ENCODE data around the gene GRIFIN.

The GRIFIN gene

DNA sequence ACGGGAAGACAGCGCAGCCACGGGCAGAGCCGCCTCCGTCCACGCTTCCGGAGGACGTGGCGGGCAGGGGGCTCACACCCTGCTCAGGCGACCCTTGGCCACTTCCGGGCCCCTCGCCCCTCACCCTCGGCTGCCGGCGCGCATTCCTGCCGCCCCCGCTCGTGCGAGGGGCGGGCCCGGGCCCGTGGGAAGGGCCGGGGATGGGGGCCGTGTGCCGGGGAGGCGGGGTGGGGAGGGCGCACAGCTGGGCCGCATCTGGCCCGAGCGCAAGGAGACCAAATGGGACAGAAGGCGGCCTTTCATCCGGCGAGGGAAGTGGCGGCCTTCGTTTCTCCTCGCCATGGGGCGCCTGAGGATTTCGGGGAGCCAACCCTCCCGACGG, 42.5 kb upstream of the GRIFIN start (continued):
- TF ChIP-seq ZNF513 (tag by site-specific recombination; IDR thresholded peaks at IDR 0.05) (no peak), HOXA7 (CRISPR knock-in tag; IDR thresholded peaks at IDR 0.05; ENCODE audit: borderline replicate concordance) (no peak)
- TF ChIP-seq, protein P1, sequence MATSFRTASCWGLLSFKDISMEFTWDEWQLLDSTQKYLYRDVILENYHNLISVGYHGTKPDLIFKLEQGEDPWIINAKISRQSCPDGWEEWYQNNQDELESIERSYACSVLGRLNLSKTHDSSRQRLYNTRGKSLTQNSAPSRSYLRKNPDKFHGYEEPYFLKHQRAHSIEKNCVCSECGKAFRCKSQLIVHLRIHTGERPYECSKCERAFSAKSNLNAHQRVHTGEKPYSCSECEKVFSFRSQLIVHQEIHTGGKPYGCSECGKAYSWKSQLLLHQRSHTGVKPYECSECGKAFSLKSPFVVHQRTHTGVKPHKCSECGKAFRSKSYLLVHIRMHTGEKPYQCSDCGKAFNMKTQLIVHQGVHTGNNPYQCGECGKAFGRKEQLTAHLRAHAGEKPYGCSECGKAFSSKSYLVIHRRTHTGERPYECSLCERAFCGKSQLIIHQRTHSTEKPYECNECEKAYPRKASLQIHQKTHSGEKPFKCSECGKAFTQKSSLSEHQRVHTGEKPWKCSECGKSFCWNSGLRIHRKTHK (tag by site-specific recombination; IDR thresholded peaks at IDR 0.05) = no peak

GRCh38 chr7:2517678-2518507, 41.7 kb upstream of the GRIFIN start:
- ChIA-PET CTCF (interaction anchor here (0.6 to 1.1 kb wide), 3 partner anchors 125 to 974 kb away, joined by 3 to 5 read pairs (median 3); no protein-coding TSS in a partner anchor), POLR2A (interaction anchor here (0.7 kb wide), 1 partner anchor 25 kb away, joined by 3 read pairs; no protein-coding TSS in a partner anchor)
- Histone ChIP-seq H3K27ac (ENCODE audit: extremely low read depth, low read depth, low read length) (no peak overlapping the region), H3K4me3 (ENCODE audit: low read depth, low read length) (no peak overlapping the region), H3K36me3 (ENCODE audit: control insufficient read depth in 2 of 2, insufficient read depth in 1 of 2, low read length in 2 of 2) (no peaks in the 10 kb centered on the region), H3K4me1 (ENCODE audit: control insufficient read depth, insufficient read depth, low read length) (peaks cover 8% of the 10 kb centered on the region), H3K9me3 (ENCODE audit: control insufficient read depth, insufficient read depth, low read depth, low read length) (no peaks in the 10 kb centered on the region)
- TF ChIP-seq ZNF280C (tag by site-specific recombination; IDR thresholded peaks at IDR 0.05) (no peak), SP2 (tag by site-specific recombination; IDR thresholded peaks at IDR 0.05) (peak; percentile 37), EGR2 (tag by site-specific recombination; IDR thresholded peaks at IDR 0.05; ENCODE audit: low read depth) (peak; percentile 97), ZFHX2 (tag by site-specific recombination; conservative IDR thresholded peaks at IDR 0.05) (peak; percentile 97)

DNA sequence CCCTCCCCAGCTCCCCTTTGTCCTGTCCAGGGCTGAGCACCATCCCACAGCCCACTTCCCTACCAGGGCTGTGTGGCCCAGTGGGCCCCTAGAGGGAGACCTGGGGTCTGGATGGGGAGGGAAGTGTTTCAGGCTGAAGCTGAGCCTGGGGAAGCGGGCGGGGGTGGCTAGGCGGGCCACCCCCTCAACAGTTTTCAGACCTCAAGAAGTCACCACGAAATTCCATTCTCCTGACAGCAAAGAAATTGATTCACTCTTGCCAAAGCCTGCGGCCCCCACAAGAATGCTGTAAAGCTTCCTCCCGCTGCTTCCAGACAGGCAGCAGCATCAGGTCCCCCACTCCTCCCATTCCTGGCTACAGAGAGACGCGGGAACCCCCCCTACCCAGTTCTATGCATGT, 40.8 kb upstream of the GRIFIN start:
- Histone ChIP-seq H3K4me3 (ENCODE audit: low read depth, low read length) (no peak overlapping the region), H3K4me1 (ENCODE audit: control insufficient read depth, insufficient read depth, low read length) (peaks cover 8% of the 10 kb centered on the region), H3K27ac (ENCODE audit: extremely low read depth, low read depth, low read length) (no peak overlapping the region), H3K36me3 (ENCODE audit: control insufficient read depth in 2 of 2, insufficient read depth in 1 of 2, low read length in 2 of 2) (no peaks in the 10 kb centered on the region), H3K9me3 (ENCODE audit: control insufficient read depth, insufficient read depth, low read depth, low read length) (no peaks in the 10 kb centered on the region)
- ChIA-PET POLR2A (interaction anchor here (0.7 kb wide), 1 partner anchor 24 kb away, joined by 3 read pairs; no protein-coding TSS in a partner anchor), CTCF (interaction anchor here (0.6 to 1.1 kb wide), 3 partner anchors 126 to 975 kb away, joined by 3 to 5 read pairs (median 3); no protein-coding TSS in a partner anchor)
- no peak for TF ChIP-seq ZNF473 (tag by site-specific recombination; IDR thresholded peaks at IDR 0.05)
- TF ChIP-seq BCL11A (tag by site-specific recombination; IDR thresholded peaks at IDR 0.05; ENCODE audit: low read depth) = no peak
- no peak for TF ChIP-seq ZNF555 (tag by site-specific recombination; conservative IDR thresholded peaks at IDR 0.05)
- TF ChIP-seq EGR2 (tag by site-specific recombination; IDR thresholded peaks at IDR 0.05; ENCODE audit: low read depth) = peak; percentile 50; the same call in 1 of the 2 replicates
- TF ChIP-seq ZFHX2 (tag by site-specific recombination; conservative IDR thresholded peaks at IDR 0.05) = peak; percentile 45

DNA sequence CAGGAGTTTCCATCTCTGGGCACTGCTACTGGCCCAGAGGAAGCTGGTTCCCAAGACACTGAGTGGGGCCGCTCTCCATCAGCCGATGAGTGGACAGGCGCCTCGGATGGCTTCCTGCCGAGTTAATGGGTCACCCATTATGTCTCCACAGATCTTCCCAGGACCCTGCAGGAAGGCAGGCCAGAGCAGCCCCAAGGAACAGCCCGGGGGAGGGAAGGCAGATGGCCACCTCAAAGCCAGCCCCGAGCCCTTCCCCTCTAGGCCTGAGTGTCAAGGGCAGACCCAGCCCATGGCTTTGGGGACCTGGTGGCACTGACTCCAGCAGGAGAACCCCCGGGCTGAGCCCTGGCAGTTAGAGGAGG, 40.0 kb upstream of the GRIFIN start:
- Histone ChIP-seq H3K27ac (ENCODE audit: extremely low read depth, low read depth, low read length) (no peak overlapping the region), H3K4me1 (ENCODE audit: control insufficient read depth, insufficient read depth, low read length) (peaks cover 8% of the 10 kb centered on the region), H3K4me3 (ENCODE audit: low read depth, low read length) (no peak overlapping the region), H3K9me3 (ENCODE audit: control insufficient read depth, insufficient read depth, low read depth, low read length) (no peaks in the 10 kb centered on the region), H3K36me3 (ENCODE audit: control insufficient read depth in 2 of 2, insufficient read depth in 1 of 2, low read length in 2 of 2) (no peaks in the 10 kb centered on the region)
- CTCF ChIA-PET = interaction anchor here (0.6 kb wide), 1 partner anchor 11 kb away, joined by 4 read pairs; no protein-coding TSS in a partner anchor
- POLR2A ChIA-PET = no interaction called here
- TF ChIP-seq, protein P2, sequence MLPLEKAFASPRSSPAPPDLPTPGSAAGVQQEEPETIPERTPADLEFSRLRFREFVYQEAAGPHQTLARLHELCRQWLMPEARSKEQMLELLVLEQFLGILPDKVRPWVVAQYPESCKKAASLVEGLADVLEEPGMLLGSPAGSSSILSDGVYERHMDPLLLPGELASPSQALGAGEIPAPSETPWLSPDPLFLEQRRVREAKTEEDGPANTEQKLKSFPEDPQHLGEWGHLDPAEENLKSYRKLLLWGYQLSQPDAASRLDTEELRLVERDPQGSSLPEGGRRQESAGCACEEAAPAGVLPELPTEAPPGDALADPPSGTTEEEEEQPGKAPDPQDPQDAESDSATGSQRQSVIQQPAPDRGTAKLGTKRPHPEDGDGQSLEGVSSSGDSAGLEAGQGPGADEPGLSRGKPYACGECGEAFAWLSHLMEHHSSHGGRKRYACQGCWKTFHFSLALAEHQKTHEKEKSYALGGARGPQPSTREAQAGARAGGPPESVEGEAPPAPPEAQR (tag by site-specific recombination; IDR thresholded peaks at IDR 0.05) = no peak
- TF ChIP-seq ZNF138 (tag by site-specific recombination; IDR thresholded peaks at IDR 0.05; ENCODE audit: borderline replicate concordance) (no peak), ZNF239 (tag by site-specific recombination; IDR thresholded peaks at IDR 0.05) (no peak), ZNF791 (tag by site-specific recombination; IDR thresholded peaks at IDR 0.05) (no peak), ZNF223 (tag by site-specific recombination; IDR thresholded peaks at IDR 0.05) (no peak), ZFHX2 (tag by site-specific recombination; conservative IDR thresholded peaks at IDR 0.05) (no peak), TCF7L2 (IDR thresholded peaks at IDR 0.05; ENCODE audit: borderline replicate concordance, low read depth, low read length) (no peak), MYNN (tag by site-specific recombination; IDR thresholded peaks at IDR 0.05; ENCODE audit: borderline replicate concordance) (no peak), ZNF555 (tag by site-specific recombination; conservative IDR thresholded peaks at IDR 0.05) (no peak), ZSCAN5A (tag by site-specific recombination; IDR thresholded peaks at IDR 0.05) (no peak), GLIS1 (tag by site-specific recombination; IDR thresholded peaks at IDR 0.05) (peak; percentile 19; the same call in 1 of the 2 replicates)

Measured in HEK293 (cell line).